ENCODE results near the gene C6orf120. TPM values are rescaled to one million over a fixed set of nuclear protein-coding genes. Genes with fewer than 3 reads are reported as not detected.

C6orf120 gene
- total RNA-seq, 4 donors from 2014 or later, result 16.7 to 35.3 (median 29.2) TPM

- H3K4me3 ChIP-seq, result peak overlapping the region; percentile 67 to 82
- no peaks in the 10 kb centered on the region for H3K9me3 ChIP-seq
- peaks cover 0 to 9% of the 10 kb centered on the region in 2 donors for H3K4me1 ChIP-seq
- intact Hi-C loops (cut with DNase I; ENCODE audit: low total_unique reads), result no loop called here
- no peaks in the 10 kb centered on the region for H3K36me3 ChIP-seq
- TF ChIP-seq POLR2A (IDR thresholded peaks at IDR 0.05) (no peak), CTCF (IDR thresholded peaks at IDR 0.05) (no peak)
- peak overlapping the region; percentile 86 to 91 for H3K27ac ChIP-seq
- peak in 1 of 2 donors; percentile 34 for DNase-seq
- H3K27me3 ChIP-seq, result no peaks in the 10 kb centered on the region
Measured at GRCh38 chr6:169701311-169701953, 494 bp upstream of the C6orf120 start.

DNA sequence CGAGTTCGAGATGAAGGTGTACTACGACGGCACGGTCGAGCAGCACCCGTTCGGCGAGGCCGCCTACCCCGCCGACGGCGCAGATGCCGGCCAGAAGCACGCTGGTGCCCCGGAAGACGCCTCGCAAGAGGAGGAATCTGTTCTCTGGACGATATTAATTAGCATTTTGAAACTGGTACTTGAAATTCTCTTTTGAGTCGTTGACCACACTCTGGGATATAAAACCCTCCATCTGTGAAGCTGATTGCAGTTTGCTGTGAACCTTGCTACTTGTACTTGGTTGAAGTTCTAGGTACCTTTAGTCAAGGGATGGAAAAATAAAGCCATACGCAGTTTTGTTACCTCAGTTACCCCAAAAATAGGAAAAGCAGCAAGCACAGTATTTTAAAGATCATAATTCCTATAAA lies 917 bp downstream of the C6orf120 start:
- intact Hi-C loops (cut with DNase I; ENCODE audit: low total_unique reads), result no loop called here
- no peaks in the 10 kb centered on the region for H3K27me3 ChIP-seq
- H3K36me3 ChIP-seq, result no peaks in the 10 kb centered on the region
- H3K4me3 ChIP-seq, result peak overlapping the region; percentile 67 to 82
- H3K27ac ChIP-seq, result peak overlapping the region; percentile 86 to 91
- no peak for DNase-seq
- H3K9me3 ChIP-seq, result no peaks in the 10 kb centered on the region
- H3K4me1 ChIP-seq, result peaks cover 0 to 9% of the 10 kb centered on the region in 2 donors
- TF ChIP-seq CTCF (IDR thresholded peaks at IDR 0.05), result no peak
- TF ChIP-seq POLR2A (IDR thresholded peaks at IDR 0.05), result no peak

- no peak for DNase-seq
- TF ChIP-seq POLR2A (IDR thresholded peaks at IDR 0.05) (no peak), CTCF (IDR thresholded peaks at IDR 0.05) (no peak)
- H3K4me1 ChIP-seq, result peaks cover 0 to 3% of the 10 kb centered on the region in 2 donors
- H3K9me3 ChIP-seq, result no peaks in the 10 kb centered on the region
- intact Hi-C loops (cut with DNase I; ENCODE audit: low total_unique reads), result no loop called here
- H3K4me3 ChIP-seq, result no peak overlapping the region
- H3K27ac ChIP-seq, result no peak overlapping the region
- H3K27me3 ChIP-seq, result no peaks in the 10 kb centered on the region
- no peaks in the 10 kb centered on the region for H3K36me3 ChIP-seq
Measured at GRCh38 chr6:169707772-169708171, 5.8 kb downstream of the C6orf120 start.

DNA sequence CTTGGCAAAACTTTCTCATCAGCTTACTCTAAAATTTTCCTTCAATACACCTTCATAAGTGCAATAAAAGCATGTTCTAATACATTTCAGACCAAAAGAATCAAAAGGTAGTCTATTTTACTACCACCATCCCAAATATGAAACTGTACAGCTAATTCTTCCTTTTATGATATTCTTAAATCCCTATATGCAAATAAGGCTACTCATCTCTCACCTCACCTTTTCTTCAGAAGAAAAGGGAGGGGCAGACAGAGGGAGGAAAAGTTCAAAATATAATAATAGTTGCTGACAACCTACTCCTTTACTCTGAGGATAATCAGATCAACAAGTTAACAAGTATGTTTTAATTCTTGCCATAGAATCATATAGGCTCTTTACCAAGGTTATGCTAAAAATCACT lies 7.4 kb downstream of the C6orf120 start:
- intact Hi-C loops (cut with DNase I; ENCODE audit: low total_unique reads), result no loop called here
- Histone ChIP-seq H3K4me1 (peaks cover 0 to under 1% of the 10 kb centered on the region in 2 donors), H3K9me3 (no peaks in the 10 kb centered on the region), H3K4me3 (no peak overlapping the region), H3K27ac (no peak overlapping the region), H3K36me3 (no peaks in the 10 kb centered on the region), H3K27me3 (no peaks in the 10 kb centered on the region)
- TF ChIP-seq POLR2A (IDR thresholded peaks at IDR 0.05) (no peak), CTCF (IDR thresholded peaks at IDR 0.05) (no peak)
- DNase-seq, result no peak

DNA sequence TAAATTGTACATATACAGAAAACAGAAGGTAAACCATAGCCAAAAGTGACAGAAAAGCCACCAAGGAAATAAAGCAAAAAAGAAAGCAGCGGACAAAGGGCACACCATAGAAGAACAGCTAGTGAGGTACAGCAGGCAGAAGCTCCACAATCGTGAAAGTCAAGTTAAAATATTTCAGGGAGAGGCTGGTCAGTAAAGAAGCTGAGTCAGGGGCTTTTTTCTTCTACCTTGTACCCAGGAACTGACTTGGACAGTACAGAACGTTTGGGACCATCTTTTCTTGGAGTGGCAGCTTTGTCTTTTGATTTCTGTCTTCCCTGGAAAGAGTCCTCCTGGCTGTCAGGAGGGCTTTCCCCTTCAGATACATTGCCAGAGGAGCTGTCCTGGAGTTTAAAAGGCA lies 8.1 kb downstream of the C6orf120 start:
- no peaks in the 10 kb centered on the region for H3K9me3 ChIP-seq
- no peak for DNase-seq
- no peak overlapping the region for H3K27ac ChIP-seq
- H3K36me3 ChIP-seq, result no peaks in the 10 kb centered on the region
- H3K4me1 ChIP-seq, result no peaks in the 10 kb centered on the region
- H3K4me3 ChIP-seq, result no peak overlapping the region
- intact Hi-C loops (cut with DNase I; ENCODE audit: low total_unique reads), result no loop called here
- no peaks in the 10 kb centered on the region for H3K27me3 ChIP-seq
- TF ChIP-seq POLR2A (IDR thresholded peaks at IDR 0.05) (no peak), CTCF (IDR thresholded peaks at IDR 0.05) (no peak)
